Activated naive CD4-positive, alpha-beta T cell treated with Interleukin-2 at 50 U/mL for 16 hours (primary cell): Measurements from ENCODE around the gene TXNDC11.
A peak's percentile ranks its signal among the peaks of the same experiment; 100 is the strongest.

Source experiments
- DNase-seq: peaks from one replicate; pipeline ENCODE4 v3.0.0-alpha.2; 2020

TXNDC11 gene

GRCh38 chr16:11687601-11688519 lies 54.8 kb downstream of the TXNDC11 start:
- no peak for DNase-seq

DNA sequence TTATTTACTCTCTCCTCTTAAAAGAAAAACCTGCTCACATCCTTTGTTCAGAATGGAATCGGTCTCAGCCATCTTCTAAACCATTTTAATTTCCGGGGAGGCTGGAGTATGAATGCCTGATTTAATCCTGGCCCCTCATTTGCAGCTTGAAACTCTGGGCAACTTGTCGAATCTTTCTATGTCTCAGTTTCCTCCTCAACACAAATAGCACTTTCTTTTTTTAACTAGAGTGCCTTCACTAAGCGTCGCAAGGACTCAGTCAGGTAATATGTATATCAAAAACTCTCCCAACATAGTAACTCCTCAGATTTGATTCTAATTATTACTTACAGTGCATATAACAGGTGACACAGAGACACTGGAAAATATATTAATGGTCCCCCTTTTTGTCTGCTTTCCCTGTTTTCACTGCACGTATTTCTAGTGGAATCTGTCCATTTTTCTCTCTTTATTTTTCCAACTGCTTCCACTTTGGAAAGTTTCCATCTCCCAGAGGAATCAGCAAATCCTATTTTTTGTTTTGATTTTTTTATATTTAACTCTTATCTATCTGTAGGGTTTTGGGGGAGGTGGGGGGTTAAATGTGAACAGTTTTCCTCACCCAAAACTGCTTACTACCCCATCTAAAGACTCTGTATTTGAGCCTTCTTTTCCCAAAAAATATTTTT lies 55.8 kb downstream of the TXNDC11 start:
- no peak for DNase-seq

- DNase-seq = no peak
Observed at GRCh38 chr16:11685844-11686618, 56.6 kb downstream of the TXNDC11 start.

GRCh38 chr16:11684231-11685025 lies 58.2 kb downstream of the TXNDC11 start:
- DNase-seq = no peak

- DNase-seq = no peak
Observed at GRCh38 chr16:11683145-11683544, 59.5 kb downstream of the TXNDC11 start.

GRCh38 chr16:11682655-11683096 lies 60.0 kb downstream of the TXNDC11 start:
- no peak for DNase-seq

DNA sequence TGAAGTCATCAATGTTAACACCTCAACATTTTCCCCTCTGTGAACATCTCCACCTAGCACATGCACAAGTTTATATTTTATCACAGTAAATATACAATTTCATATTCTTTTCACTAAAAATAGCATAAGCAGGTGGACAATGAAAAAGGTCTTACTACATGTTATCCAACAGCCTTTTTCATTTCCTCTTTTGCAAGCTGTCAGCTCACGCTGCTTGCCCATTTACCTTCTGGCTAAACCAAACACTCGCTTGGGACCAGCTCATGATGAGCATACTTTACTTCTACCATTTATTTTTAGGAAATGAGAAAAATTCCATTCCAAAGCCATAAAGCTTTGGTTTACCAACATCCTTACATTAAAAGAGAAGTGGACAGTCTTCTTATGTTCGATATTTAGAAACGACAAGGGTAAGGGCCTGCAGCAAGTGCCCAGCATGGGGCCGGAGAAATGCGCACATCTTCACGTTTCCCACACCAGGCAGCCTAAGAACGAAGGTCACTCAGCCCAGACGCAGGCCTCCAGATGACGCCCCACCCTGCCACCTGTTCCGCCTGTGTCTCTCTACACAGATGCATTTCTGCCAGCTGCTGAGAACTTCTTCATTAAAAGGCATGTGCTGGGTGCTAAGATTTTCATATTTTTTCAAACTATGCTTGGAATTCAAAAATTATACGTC lies 60.5 kb downstream of the TXNDC11 start:
- DNase-seq = no peak

DNA sequence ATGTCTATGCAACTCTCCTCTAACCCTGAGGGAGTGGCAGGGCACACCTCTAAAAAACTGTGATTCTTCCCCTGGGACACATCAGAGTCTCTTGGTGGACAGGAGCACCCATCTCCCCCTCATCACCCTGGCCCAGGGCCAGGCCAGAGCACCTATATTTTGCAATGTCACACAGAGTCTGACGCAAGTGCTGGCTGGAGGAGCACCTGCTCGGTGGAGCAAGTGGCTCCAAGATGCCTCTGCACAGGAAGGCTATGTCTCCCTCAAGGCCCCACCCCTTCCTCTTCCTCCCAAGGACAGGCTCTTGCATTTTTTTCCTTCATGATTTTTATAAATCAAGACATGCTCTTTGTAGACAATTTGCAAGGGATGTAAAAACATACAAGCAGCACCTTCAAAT lies 61.1 kb downstream of the TXNDC11 start:
- no peak for DNase-seq

GRCh38 chr16:11679941-11680911 lies 62.4 kb downstream of the TXNDC11 start:
- no peak for DNase-seq

GRCh38 chr16:11679250-11679649 lies 63.4 kb downstream of the TXNDC11 start:
- DNase-seq = no peak

DNA sequence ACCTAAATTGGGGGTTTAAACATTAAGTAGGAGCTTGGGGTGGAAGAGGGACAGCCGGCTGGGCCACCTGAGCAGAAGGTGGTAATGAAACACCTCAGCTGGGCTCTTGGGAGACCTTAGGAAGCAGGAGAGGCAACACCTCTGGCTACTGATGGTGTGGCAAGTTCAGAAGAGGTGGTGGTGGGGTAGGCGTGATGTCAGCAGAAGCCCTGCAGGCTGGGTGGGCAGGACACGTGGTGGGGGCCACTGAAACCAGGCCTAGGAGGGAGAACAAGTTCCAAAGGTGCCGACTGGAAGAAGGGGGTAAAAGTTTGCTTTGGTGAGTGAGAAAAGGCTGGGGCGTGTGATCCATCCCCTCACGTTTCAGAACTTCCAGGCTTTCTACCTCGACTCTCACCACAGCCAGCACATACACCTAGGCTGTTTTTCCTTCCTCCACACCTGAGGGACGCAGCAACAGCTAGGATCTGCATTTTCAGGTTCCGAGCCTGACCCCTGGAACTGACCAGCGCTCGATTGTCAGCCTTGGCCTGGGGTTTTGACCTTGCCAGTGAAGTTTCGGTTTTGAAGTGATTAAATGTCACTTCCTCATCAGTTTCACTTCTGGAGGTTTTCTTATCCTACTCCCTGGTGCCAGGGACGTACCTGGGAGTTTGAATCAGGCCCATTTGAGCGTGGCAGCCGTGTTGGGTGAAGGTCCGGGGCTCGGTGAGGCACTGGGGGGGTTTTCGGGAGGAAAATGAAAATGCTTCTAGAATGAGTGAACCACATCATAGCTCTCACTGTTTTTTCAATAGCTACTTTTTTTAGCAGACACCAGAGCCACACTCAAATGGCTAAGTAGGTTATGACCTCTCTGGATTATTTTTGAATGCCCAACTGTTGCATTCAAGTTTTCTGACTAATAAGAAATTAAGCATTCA lies 64.4 kb downstream of the TXNDC11 start:
- no peak for DNase-seq

GRCh38 chr16:11677451-11677951 lies 65.2 kb downstream of the TXNDC11 start:
- no peak for DNase-seq

DNA sequence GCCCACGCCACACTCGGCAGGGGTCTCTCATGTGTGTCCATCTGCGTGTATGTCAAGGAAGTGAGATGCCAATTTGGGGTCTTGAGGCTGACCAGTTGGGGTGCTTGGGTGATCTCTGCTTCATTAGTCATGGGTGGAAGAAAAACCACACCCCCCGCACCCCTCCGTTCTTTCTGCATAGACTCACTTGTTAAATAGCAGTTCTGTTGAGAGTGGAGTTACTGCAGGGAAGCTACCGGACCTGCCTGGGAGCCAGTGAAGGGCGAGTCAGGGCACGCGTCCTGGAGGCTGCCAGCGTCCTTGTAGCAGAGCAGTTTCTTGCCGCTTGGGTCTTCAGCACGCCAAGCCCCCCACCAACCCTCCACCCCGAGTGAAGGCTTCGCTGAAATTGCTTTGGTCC lies 65.9 kb downstream of the TXNDC11 start:
- DNase-seq = no peak

- peak; percentile 25 for DNase-seq
Observed at GRCh38 chr16:11675561-11676511, 66.8 kb downstream of the TXNDC11 start.

DNA sequence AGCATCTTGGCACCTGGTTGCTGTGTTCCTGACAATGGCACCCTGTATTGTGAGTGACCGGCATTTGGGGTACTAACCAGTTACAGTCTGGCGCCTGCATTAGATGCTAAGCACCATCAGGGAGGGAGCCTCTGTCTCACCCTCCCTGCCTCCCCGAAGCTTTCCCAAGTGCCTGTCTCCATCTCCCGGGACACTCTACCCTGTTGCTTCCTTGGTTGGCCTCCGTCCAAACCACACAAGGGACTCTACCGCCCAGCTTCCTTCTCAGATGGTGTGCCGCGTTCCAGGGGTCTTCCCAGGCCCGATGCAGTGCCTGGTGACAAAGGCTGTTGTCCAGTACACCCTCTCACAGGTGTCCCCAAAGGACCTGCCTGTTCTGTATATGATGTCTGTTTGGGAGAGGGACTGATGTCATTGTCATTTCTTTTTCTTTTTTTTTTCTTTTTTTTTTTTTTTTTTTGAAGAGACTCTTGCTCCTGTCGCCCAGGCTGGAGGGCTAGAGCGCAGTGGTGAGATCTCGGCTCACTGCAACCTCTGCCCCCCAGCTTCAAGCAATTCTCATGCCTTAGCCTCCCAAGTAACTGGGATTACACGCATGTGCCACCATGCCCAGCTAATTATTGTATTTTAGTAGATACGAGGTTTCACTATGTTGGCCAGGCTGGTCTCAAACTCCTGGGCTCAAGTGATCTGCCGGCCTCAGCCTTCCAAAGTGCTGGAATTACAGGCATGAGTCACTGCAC lies 67.7 kb downstream of the TXNDC11 start:
- DNase-seq = no peak

DNA sequence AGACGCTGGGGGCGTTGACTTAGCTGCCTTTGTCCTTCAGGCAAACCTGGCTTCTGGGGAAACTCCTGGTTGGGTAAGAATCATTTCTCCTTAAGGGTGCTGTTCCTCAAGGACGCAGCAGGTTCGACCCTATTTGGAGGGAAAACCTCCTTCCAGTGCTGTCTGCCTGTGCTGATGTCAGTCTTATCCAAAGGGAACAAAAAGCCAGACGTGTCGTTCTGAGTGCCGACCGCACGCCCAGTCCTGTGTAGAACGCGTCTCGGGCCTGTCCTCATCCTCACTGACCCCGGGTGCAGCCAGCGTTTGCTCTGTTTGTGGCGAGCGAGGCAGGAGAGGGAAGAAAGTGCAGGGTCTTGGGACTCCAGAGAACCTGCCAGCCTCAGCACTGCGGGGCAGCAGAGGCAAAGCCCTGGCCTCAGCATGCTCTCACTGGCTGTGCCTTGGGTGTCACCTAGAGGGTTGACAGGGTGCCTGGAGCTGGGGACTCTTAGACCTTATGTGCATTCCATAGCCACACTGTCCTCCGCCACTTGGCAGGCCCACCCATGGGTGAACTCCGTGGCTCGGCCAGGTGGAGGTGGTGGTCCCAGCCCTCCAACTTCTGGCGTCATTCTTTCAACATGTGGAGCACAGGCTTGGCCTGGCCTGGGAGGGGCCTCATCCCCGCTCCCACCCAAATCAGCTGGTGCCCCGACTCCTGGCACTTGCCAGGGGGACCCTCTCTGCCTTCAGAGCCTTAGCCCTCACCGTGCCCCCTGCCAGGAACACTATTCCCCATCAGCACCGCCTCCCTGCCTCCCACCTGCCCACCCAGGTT lies 68.4 kb downstream of the TXNDC11 start:
- no peak for DNase-seq
